Sigmoid colon (tissue), 7 donors: ENCODE results near the gene RRP1. TPM values are rescaled to one million over a fixed set of nuclear protein-coding genes. Genes with fewer than 3 reads are reported as not detected.

Experiments used
- DNase-seq: peaks from one replicate; pipeline ENCODE4 v3.0.0-alpha.2; 2019
- H3K27ac ChIP-seq, 4 donors: fragments of 200-600 bp; sonication (generic); one replicate each; pipeline ENCODE4 v1.5.1; 2016 to 2019; ENCODE audit warnings: mild to moderate bottlenecking in 1 of 4
- H3K27me3 ChIP-seq, 3 donors: fragments of 200-600 bp; sonication (generic); one replicate each; pipeline ENCODE4 v1.5.1; 2019; ENCODE audit warnings: mild to moderate bottlenecking in 1 of 3
- H3K36me3 ChIP-seq, 4 donors: fragments of 200-600 bp; sonication (generic); one replicate each; pipeline ENCODE4 v1.5.1; 2016 to 2019
- H3K4me1 ChIP-seq, 4 donors: fragments of 200-600 bp; sonication (generic); one replicate each; pipeline ENCODE4 v1.5.1; 2017 to 2019
- H3K4me3 ChIP-seq, 4 donors: fragments of 200-600 bp; sonication (generic); one replicate each; pipeline ENCODE4 v1.5.1; 2017 to 2019; ENCODE audit warnings: mild to moderate bottlenecking in 2 of 4, moderate library complexity in 1 of 4
- H3K9me3 ChIP-seq, 4 donors: fragments of 200-600 bp in 3 of 4; sonication (generic) in 3 of 4; one replicate each; pipeline versions ENCODE4 v1.5.1 to v1.6.1; 2013 to 2019
- CTCF ChIP-seq, 4 experiments: fragments of 450-650 bp in 3 of 4; fragments of 200-600 bp in 1 of 4; IDR thresholded peaks; one replicate each; pipeline ENCODE4 v1.5.1; 2016 to 2019; ENCODE audit warnings: antibody characterized with exemption in 4 of 4, mild to moderate bottlenecking in 3 of 4, moderate library complexity in 2 of 4
- EP300 ChIP-seq, 4 donors: sonication (generic); formaldehyde crosslinking; IDR thresholded peaks; one replicate each; pipeline ENCODE4 v1.6.1; 2017; ENCODE audit warnings: antibody characterized with exemption in 4 of 4
- POLR2A ChIP-seq, 2 donors: fragments of 450-650 bp; IDR thresholded peaks; one replicate each; pipeline ENCODE4 v1.6.1; 2016; ENCODE audit warnings: antibody characterized with exemption in 2 of 2, mild to moderate bottlenecking in 2 of 2, moderate library complexity in 2 of 2
- POLR2AphosphoS5 ChIP-seq, 4 donors: sonication (generic); formaldehyde crosslinking; IDR thresholded peaks; one replicate each; pipeline ENCODE4 v1.6.1; 2017; ENCODE audit warnings: antibody characterized with exemption in 4 of 4
- WGBS, 2 donors: extraction: QIAGEN DNeasy Blood & Tissue Kit; methylation state at CpG; one replicate each; pipeline ENCODE4 v1.1.7; 2013; 5-methylcytosine and 5-hydroxymethylcytosine counted together
- intact Hi-C: fragments of 100-400 bp; cut with DNase I; formaldehyde crosslinking; loops from one replicate; pipeline ENCODE4 v1.15.1; 2023
- polyA plus RNA-seq, 3 donors: library from polyadenylated mRNA; stranded (reverse); fragments of 200-250 nt; gene quantifications; one replicate each; pipeline ENCODE4 v1.2.3, GENCODE V29; 2013
- total RNA-seq, 4 donors: library from RNA; depleted of rRNA; stranded (reverse); fragments of >200 nt; gene quantifications; one replicate each; pipeline ENCODE4 v1.1.0, GENCODE V29; 2016
- donor health status: healthy with polysubstance abuse.
- donor health status: Bipolar disorder and iron deficiency.
- donor health status: healthy.

The RRP1 gene
- total and polyA plus RNA-seq, 7 donors = 3.9 to 16.2 (median 10.5) TPM

DNA sequence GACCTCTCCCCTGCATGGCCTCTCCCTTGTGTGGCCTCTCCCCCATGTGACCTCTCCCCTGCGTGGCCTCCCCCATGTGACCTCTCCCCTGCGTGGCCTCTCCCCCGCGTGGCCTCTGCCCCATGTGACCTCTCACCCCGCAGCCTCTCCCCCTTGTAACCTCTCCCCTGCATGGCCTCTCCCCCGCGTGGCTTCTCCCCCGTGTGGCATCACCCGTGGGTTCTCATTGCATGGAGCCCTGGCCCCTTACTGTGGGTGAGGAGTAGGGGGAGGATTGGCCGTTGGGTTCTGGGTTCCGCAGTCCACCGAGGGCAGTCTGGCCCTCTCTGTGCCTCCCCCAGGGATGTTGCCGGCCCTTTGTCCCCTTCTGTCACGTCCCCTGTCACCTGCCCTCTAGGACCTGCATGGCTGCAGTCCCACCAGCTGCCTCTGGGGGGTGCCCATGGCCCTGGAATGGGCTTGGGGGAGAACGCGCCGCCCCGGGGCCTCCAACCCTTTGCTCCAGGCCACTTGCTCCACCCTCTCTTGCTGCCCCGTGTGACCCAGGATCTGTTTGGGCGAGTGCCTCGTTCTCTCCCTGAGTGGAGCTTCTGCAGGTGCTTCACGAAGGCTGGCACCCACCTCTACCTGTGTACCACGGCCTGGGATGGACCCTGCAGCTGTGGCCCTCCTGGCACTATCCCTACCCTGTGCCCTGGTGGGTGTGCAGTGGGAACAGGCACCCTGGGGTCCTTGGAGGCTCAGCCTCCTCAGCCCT is 21.3 kb downstream of the RRP1 start:
- H3K4me3 ChIP-seq = no peak overlapping the region
- no peak overlapping the region for H3K27ac ChIP-seq
- intact Hi-C loops = loop anchor here (1.0 kb wide), 1 partner anchor 165 kb away; no protein-coding TSS in a partner anchor
- peaks cover 0 to 6% (median 0%) of the 10 kb centered on the region in 3 donors for H3K27me3 ChIP-seq
- no peaks in the 10 kb centered on the region for H3K9me3 ChIP-seq
- peak; percentile 86 for DNase-seq
- peaks cover 0 to 10% (median 9%) of the 10 kb centered on the region in 4 donors for H3K4me1 ChIP-seq
- no peaks in the 10 kb centered on the region for H3K36me3 ChIP-seq
- 6 to 18% methylated on average over 23 of the region's 23 CpGs for WGBS, 2 donors
- TF ChIP-seq POLR2AphosphoS5 (IDR thresholded peaks at IDR 0.05) (no peak), POLR2A (IDR thresholded peaks at IDR 0.05) (no peak), CTCF (IDR thresholded peaks at IDR 0.05) (peak; percentile 94 to 97 (median 96)), EP300 (IDR thresholded peaks at IDR 0.05) (no peak)

DNA sequence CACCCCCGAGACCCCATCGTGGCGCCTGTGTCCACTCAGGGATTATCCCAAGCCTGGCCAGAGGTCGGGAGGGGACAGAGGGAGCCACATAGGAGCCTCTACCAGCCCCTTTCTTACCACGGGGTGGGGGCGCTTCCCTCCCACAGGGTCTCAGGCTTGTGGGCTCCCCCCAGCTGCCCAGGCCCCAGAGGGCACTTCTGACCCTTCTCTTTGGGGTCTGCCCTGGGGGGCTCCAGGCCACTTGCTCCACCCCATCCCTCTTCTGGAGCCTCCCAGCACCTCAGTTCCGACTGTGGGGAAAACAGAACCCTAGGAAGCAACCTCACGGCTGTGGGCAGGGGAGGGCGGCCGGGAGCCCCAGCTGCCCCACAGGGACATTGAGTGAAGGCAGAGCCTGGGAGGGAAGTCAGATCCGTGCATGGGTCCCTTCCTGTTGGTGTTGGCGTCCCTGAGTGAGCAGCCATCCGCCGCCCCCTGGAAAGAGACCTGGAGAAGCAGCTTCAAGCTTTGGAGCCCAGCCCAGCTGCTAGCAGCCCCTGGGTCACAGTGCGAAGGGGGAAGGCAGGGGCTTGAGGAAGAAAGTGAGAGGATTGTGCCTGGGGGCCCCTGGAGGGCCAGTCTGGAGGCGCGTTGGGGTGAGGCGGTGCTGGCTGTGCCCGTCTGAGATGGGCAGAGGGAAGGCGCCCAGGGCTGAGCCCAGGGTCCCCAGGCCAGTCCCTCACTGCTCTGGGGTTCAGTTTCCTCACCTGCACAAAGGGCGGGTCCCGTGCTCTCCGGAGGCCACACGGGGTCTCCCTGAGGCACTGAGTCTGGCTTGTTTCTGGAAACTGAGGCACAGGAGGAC is 22.1 kb downstream of the RRP1 start:
- no peaks in the 10 kb centered on the region for H3K9me3 ChIP-seq
- peaks cover 0 to 10% (median 9%) of the 10 kb centered on the region in 4 donors for H3K4me1 ChIP-seq
- WGBS, 2 donors = 37 to 83% methylated on average over 24 of the region's 24 CpGs
- H3K36me3 ChIP-seq = no peaks in the 10 kb centered on the region
- intact Hi-C loops = no loop called here
- peak overlapping the region in 2 of 4 donors; percentile 10 to 13 for H3K4me3 ChIP-seq
- no peak for DNase-seq
- no peak overlapping the region for H3K27ac ChIP-seq
- H3K27me3 ChIP-seq = peaks cover 0 to 11% (median 0%) of the 10 kb centered on the region in 3 donors
- TF ChIP-seq POLR2A (IDR thresholded peaks at IDR 0.05) (no peak), EP300 (IDR thresholded peaks at IDR 0.05) (no peak), CTCF (IDR thresholded peaks at IDR 0.05) (no peak), POLR2AphosphoS5 (IDR thresholded peaks at IDR 0.05) (no peak)

DNA sequence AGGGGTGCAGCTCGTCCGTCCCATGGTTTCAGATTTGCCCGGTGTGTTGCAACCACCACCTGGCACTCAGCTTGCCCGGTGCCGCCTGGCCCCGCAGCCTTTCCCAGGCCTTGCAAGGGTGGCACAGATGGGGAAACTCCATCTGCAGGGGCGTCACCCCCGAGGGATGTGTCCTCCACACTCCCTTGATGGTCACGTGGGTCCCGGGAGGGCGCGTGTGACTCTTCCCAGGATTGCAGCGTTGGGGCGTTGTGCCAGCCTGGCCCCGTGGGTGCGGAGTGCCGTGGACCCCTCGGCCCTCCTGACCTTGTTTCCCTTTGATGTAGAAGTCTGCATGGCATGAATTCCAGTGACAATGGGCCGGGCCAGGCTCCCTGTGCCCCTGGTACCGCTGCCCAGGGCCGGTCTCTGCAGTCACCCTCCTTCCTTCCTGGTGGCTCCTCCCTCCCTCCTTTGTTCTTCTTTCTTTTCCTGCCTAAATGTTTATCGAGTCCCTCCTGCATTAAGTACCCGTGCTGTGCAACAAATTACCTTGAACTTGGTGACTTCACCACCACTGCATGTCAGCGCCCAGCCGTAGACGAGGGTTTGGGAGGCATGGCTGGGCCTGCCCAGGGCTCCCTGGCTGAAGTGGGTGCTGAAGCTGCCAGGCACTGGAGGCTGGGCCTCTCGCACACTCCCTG is 22.9 kb downstream of the RRP1 start:
- Histone ChIP-seq H3K4me1 (peaks cover 0 to 10% (median 9%) of the 10 kb centered on the region in 4 donors), H3K4me3 (peak overlapping the region in 2 of 4 donors; percentile 10 to 13), H3K9me3 (no peaks in the 10 kb centered on the region), H3K27me3 (peaks cover 0 to 11% (median 0%) of the 10 kb centered on the region in 3 donors), H3K36me3 (no peaks in the 10 kb centered on the region), H3K27ac (no peak overlapping the region)
- intact Hi-C loops = no loop called here
- no peak for TF ChIP-seq POLR2AphosphoS5 (IDR thresholded peaks at IDR 0.05)
- TF ChIP-seq CTCF (IDR thresholded peaks at IDR 0.05) = no peak
- TF ChIP-seq EP300 (IDR thresholded peaks at IDR 0.05) = no peak
- TF ChIP-seq POLR2A (IDR thresholded peaks at IDR 0.05) = no peak
- 13 to 64% methylated on average over 27 of the region's 27 CpGs for WGBS, 2 donors
- DNase-seq = no peak

GRCh38 chr21:43812957-43813655 is 23.7 kb downstream of the RRP1 start:
- H3K36me3 ChIP-seq = no peaks in the 10 kb centered on the region
- H3K4me3 ChIP-seq = no peak overlapping the region
- TF ChIP-seq CTCF (IDR thresholded peaks at IDR 0.05) = no peak
- TF ChIP-seq POLR2AphosphoS5 (IDR thresholded peaks at IDR 0.05) = no peak
- no peak for TF ChIP-seq EP300 (IDR thresholded peaks at IDR 0.05)
- no peak for TF ChIP-seq POLR2A (IDR thresholded peaks at IDR 0.05)
- intact Hi-C loops = no loop called here
- no peak overlapping the region for H3K27ac ChIP-seq
- H3K27me3 ChIP-seq = peaks cover 0 to 11% (median 0%) of the 10 kb centered on the region in 3 donors
- WGBS, 2 donors = 76 to 91% methylated on average over 19 of the region's 19 CpGs
- no peak for DNase-seq
- peaks cover 0 to 10% (median 9%) of the 10 kb centered on the region in 4 donors for H3K4me1 ChIP-seq
- no peaks in the 10 kb centered on the region for H3K9me3 ChIP-seq
